Panc1 (cell line): Measurements from ENCODE around the gene PIM2. TPM values are rescaled to one million over a fixed set of nuclear protein-coding genes. Genes with fewer than 3 reads are reported as not detected.
A peak's percentile ranks its signal among the peaks of the same experiment; 100 is the strongest.

Experiments used
- ATAC-seq: fragments of 200-7000 bp; cut with Tn5 transposase; 2 replicates; pipeline ENCODE4 v1.9.1; 2020; ENCODE audit warnings: mild to moderate bottlenecking, moderate library complexity
- BruUV-seq: library from RNA; stranded (reverse); fragments of 400-500 nt; replicated peaks from 2 replicates; lab custom pipeline; 2021; lab: Mats Ljungman, UMichigan
- CTCF ChIA-PET: fragments of 300-600 bp; sonication (Branson Sonifier 250); formaldehyde crosslinking; loops from one replicate; lab custom pipeline; 2022; ENCODE audit warnings: antibody characterized with exemption; lab: Charles Lee
- POLR2A ChIA-PET: fragments of 300-600 bp; sonication (Branson Sonifier 250); formaldehyde crosslinking; loops from one replicate; lab custom pipeline; 2022; ENCODE audit warnings: antibody characterized with exemption; lab: Charles Lee
- DNase-seq: peaks from one replicate; pipeline ENCODE4 v3.0.0-alpha.2; 2010; ENCODE audit warnings: low read depth, low spot score
- H3K27ac ChIP-seq: 2 replicates; pipeline ENCODE4 v1.5.1; 2011; ENCODE audit warnings: mild to moderate bottlenecking, low read length, inconsistent platforms
- H3K27me3 ChIP-seq: fragments of 200-500 bp; sonication (Bioruptor generic); 2 replicates; pipeline ENCODE4 v1.6.0; 2014; ENCODE audit warnings: low read length, inconsistent platforms; ENCODE audit not compliant: control insufficient read depth, insufficient read depth
- H3K36me3 ChIP-seq: fragments of 200-500 bp; sonication (Bioruptor generic); 2 replicates; pipeline ENCODE4 v1.5.1; 2014; ENCODE audit warnings: inconsistent platforms, mild to moderate bottlenecking, low read length, moderate library complexity; ENCODE audit not compliant: control insufficient read depth, insufficient read depth
- H3K4me1 ChIP-seq: 2 replicates; pipeline ENCODE4 v1.5.1; 2011; ENCODE audit warnings: inconsistent platforms, mild to moderate bottlenecking, low read length, moderate library complexity; ENCODE audit not compliant: control insufficient read depth, insufficient read depth
- H3K4me3 ChIP-seq, 2 experiments: 2 replicates each; pipeline ENCODE4 v1.5.1; 2011 to 2012; ENCODE audit warnings: low read depth in 2 of 2, low read length in 2 of 2, mild to moderate bottlenecking in 2 of 2, inconsistent platforms in 1 of 2, moderate library complexity in 1 of 2
- H3K9me3 ChIP-seq: fragments of 200-500 bp; sonication (Bioruptor generic); 2 replicates; pipeline ENCODE4 v1.5.1; 2014; ENCODE audit warnings: low read depth, mild to moderate bottlenecking, inconsistent platforms, low read length, moderate library complexity; ENCODE audit not compliant: control insufficient read depth, insufficient read depth
- POLR2AphosphoS5 ChIP-seq: IDR thresholded peaks from 2 replicates; pipeline ENCODE4 v1.6.1; 2012; ENCODE audit warnings: mild to moderate bottlenecking, low read depth, low read length, moderate library complexity
- SIN3A ChIP-seq: IDR thresholded peaks from 2 replicates; pipeline ENCODE4 v1.6.1; 2012; ENCODE audit warnings: low read depth, mild to moderate bottlenecking, low read length, moderate library complexity, borderline replicate concordance; ENCODE audit not compliant: insufficient read depth
- TCF7L2 ChIP-seq: IDR thresholded peaks from 2 replicates; pipeline ENCODE4 v1.6.1; 2011; ENCODE audit warnings: mild to moderate bottlenecking, low read depth, low read length, inconsistent platforms
- in situ Hi-C: cut with HindIII; loops from 2 replicates; pipeline ENCODE4 v1.10.0; 2016; ENCODE audit warnings: low sequenced_read_pairs, low pct_unique_long_range_greater_than_20kb
- intact Hi-C: fragments of 100-400 bp; cut with micrococcal nuclease; formaldehyde crosslinking; loops from one replicate; pipeline ENCODE4 v1.10.0; 2022; ENCODE audit not compliant: unreplicated experiment
- total RNA-seq: library from RNA; stranded (reverse); gene quantifications from one replicate; pipeline ENCODE4 v1.2.1, GENCODE V29; 2021; ENCODE audit not compliant: unreplicated experiment
- TF ChIP-seq, protein P1 (sequence below): fragments of 450-650 bp; IDR thresholded peaks from 2 replicates; pipeline ENCODE4 v1.5.1; 2017; ENCODE audit warnings: mild to moderate bottlenecking
- TF ChIP-seq, protein P2 (sequence below), 2 experiments: IDR thresholded peaks; 2 replicates each; pipeline ENCODE4 v1.6.1; 2011 to 2012; ENCODE audit warnings: low read depth in 2 of 2, control low read depth in 1 of 2, low read length in 1 of 2, mild to moderate bottlenecking in 1 of 2, moderate library complexity in 1 of 2; ENCODE audit not compliant: insufficient read depth in 1 of 2

The PIM2 gene
- total RNA-seq, 1 experiment from 2014 or later = 52.6 TPM

DNA sequence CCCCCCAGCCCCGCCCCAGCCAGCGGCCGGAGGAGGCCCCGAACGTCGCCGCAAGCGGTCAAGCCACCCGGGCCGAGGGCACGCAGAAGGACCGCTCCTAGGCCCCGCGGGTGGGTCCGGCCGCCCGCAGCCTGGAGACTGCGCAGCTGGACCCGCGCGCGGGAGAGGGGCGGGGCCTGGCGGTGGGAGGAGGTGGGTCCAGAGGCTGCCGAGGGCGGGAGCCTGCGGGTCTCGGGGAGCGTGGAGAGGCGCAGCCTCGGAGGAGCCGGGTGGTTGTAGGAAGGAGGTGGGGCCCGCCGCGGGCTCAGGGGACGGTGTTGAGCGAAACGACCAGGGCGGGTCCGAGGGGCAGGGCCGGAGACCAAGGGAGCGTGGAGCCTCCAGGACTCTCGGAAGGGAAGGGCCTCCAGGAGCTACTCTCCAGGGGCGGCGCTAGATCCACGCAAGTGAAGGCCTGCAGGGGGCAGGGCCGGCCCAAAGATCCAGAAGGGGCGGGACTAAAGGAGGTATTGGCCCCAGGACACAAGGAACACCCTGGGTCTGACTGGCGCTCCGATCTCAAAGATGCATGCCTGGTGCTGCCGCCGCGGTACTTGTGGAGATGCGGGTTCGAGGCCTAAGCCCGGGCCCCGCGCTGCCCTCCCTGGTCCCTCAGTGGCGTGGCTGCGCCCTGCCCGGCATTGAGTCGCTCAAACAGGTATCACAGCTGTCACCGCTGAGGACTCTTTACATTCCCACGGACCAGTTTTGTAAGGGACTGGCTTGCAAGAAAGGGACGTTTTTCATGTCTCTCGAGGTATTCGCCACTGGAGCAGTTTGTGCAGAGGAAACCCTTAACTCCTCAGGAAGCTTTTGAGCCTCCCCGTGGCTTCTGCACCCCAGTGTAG lies 27.2 kb downstream of the PIM2 start:
- CTCF ChIA-PET = interaction anchor here (0.6 kb wide), 1 partner anchor 296 kb away, joined by 6 read pairs; no protein-coding TSS in a partner anchor
- Histone ChIP-seq H3K4me3 (peak overlapping the region; percentile 49 to 59), H3K36me3 (no peaks in the 10 kb centered on the region), H3K9me3 (no peaks in the 10 kb centered on the region), H3K27me3 (no peaks in the 10 kb centered on the region), H3K27ac (0 out of 2 replicates have a peak overlapping the region, but pooled peaks have one; percentile 57), H3K4me1 (no peaks in the 10 kb centered on the region; the same call in 1 of the 2 replicates)
- POLR2A ChIA-PET = interaction anchor here (0.6 to 1.0 kb wide), 2 partner anchors 19 to 228 kb away, joined by 3 to 4 read pairs; partner anchors contain the start of gene SLC35A2
- intact Hi-C loops = no loop called here
- peak; percentile 95 for ATAC-seq
- DNase-seq = no peak
- in situ Hi-C loops = no loop called here
- BruUV-seq = no TSS peak
- TF ChIP-seq, protein P1, sequence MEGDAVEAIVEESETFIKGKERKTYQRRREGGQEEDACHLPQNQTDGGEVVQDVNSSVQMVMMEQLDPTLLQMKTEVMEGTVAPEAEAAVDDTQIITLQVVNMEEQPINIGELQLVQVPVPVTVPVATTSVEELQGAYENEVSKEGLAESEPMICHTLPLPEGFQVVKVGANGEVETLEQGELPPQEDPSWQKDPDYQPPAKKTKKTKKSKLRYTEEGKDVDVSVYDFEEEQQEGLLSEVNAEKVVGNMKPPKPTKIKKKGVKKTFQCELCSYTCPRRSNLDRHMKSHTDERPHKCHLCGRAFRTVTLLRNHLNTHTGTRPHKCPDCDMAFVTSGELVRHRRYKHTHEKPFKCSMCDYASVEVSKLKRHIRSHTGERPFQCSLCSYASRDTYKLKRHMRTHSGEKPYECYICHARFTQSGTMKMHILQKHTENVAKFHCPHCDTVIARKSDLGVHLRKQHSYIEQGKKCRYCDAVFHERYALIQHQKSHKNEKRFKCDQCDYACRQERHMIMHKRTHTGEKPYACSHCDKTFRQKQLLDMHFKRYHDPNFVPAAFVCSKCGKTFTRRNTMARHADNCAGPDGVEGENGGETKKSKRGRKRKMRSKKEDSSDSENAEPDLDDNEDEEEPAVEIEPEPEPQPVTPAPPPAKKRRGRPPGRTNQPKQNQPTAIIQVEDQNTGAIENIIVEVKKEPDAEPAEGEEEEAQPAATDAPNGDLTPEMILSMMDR = no peak; the same call in 1 of the 2 replicates
- TF ChIP-seq, protein P2, sequence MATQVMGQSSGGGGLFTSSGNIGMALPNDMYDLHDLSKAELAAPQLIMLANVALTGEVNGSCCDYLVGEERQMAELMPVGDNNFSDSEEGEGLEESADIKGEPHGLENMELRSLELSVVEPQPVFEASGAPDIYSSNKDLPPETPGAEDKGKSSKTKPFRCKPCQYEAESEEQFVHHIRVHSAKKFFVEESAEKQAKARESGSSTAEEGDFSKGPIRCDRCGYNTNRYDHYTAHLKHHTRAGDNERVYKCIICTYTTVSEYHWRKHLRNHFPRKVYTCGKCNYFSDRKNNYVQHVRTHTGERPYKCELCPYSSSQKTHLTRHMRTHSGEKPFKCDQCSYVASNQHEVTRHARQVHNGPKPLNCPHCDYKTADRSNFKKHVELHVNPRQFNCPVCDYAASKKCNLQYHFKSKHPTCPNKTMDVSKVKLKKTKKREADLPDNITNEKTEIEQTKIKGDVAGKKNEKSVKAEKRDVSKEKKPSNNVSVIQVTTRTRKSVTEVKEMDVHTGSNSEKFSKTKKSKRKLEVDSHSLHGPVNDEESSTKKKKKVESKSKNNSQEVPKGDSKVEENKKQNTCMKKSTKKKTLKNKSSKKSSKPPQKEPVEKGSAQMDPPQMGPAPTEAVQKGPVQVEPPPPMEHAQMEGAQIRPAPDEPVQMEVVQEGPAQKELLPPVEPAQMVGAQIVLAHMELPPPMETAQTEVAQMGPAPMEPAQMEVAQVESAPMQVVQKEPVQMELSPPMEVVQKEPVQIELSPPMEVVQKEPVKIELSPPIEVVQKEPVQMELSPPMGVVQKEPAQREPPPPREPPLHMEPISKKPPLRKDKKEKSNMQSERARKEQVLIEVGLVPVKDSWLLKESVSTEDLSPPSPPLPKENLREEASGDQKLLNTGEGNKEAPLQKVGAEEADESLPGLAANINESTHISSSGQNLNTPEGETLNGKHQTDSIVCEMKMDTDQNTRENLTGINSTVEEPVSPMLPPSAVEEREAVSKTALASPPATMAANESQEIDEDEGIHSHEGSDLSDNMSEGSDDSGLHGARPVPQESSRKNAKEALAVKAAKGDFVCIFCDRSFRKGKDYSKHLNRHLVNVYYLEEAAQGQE (IDR thresholded peaks at IDR 0.05; ENCODE audit: insufficient read depth in 1 of 2, low read depth in 2 of 2, low read length in 1 of 2) = no peak
- TF ChIP-seq TCF7L2 (no peak), SIN3A (0 out of 2 replicates have a peak, but pooled peaks have one; percentile 26), POLR2AphosphoS5 (peak; percentile 30; the same call in 1 of the 2 replicates)

DNA sequence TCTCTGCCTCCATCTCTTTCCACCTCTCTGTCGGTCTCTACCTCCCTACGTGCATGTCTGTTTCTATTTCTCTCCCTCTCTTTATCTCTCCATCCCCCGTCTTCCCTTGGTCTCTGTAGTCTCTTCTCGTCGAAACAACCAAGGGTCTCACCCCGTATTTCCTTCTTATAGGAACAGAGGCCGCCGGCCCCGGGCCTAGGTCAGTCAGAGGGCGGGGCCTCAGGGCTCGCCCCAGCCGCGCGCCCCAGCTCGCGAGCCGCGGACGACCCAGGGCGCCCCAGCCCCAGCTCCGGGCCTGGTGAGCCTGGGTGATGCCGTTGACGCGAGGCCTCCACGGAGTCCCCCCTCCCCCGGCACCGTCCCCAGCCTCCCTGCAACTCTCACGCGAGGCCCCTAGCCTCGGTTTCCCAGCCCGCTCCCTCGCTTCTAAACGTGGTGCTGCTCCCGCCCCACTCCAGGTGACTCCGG lies 27.9 kb downstream of the PIM2 start:
- ChIA-PET POLR2A (interaction anchor here (1.0 kb wide), 1 partner anchor 20 kb away, joined by 3 read pairs; the partner anchor contains the start of gene SLC35A2), CTCF (interaction anchor here (0.6 kb wide), 1 partner anchor 295 kb away, joined by 6 read pairs; no protein-coding TSS in a partner anchor)
- no TSS peak for BruUV-seq
- intact Hi-C loops (no loop called here), in situ Hi-C loops (no loop called here)
- no peak for DNase-seq
- Histone ChIP-seq H3K27ac (peak overlapping the region; percentile 65; the same call in 1 of the 2 replicates), H3K9me3 (no peaks in the 10 kb centered on the region), H3K27me3 (no peaks in the 10 kb centered on the region), H3K4me3 (peak overlapping the region; percentile 49 to 59), H3K4me1 (no peaks in the 10 kb centered on the region), H3K36me3 (no peaks in the 10 kb centered on the region)
- ATAC-seq = peak; percentile 70
- TF ChIP-seq TCF7L2 (no peak), SIN3A (no peak), POLR2AphosphoS5 (no peak)
- TF ChIP-seq, protein P2 (IDR thresholded peaks at IDR 0.05; ENCODE audit: insufficient read depth in 1 of 2, low read depth in 2 of 2, low read length in 1 of 2) = no peak
- TF ChIP-seq, protein P1 = no peak
